Activated T-cell treated with anti-CD3 and anti-CD28 coated beads, Interleukin-2, amount 50 U/mL, for 24 hours (primary cell): Measurements from ENCODE around the gene RCVRN.

Experiments
- DNase-seq: peaks from one replicate; pipeline ENCODE4 v3.0.0-alpha.2; 2020
- H3K27ac Mint-ChIP-seq: 2 replicates; pipeline ENCODE4 v1.8.0; 2020; ENCODE audit warnings: mild to moderate bottlenecking, mixed read lengths
- H3K27me3 Mint-ChIP-seq: 2 replicates; pipeline ENCODE4 v1.8.0; 2020; ENCODE audit warnings: mixed read lengths
- H3K36me3 Mint-ChIP-seq: 2 replicates; pipeline ENCODE4 v1.8.0; 2020; ENCODE audit warnings: low read depth, mixed read lengths
- H3K4me1 Mint-ChIP-seq: 2 replicates; pipeline ENCODE4 v1.8.0; 2020; ENCODE audit warnings: low read depth, mixed read lengths
- H3K4me3 Mint-ChIP-seq: 2 replicates; pipeline ENCODE4 v1.8.0; 2020; ENCODE audit warnings: mild to moderate bottlenecking, moderate library complexity, mixed read lengths
- H3K9me3 Mint-ChIP-seq: 2 replicates; pipeline ENCODE4 v1.8.0; 2020; ENCODE audit warnings: mixed read lengths

RCVRN gene

GRCh38 chr17:9912121-9913099 is 7.3 kb upstream of the RCVRN start:
- no peaks in the 10 kb centered on the region for H3K36me3 Mint-ChIP-seq
- DNase-seq: no peak
- H3K27ac Mint-ChIP-seq: no peak overlapping the region
- no peaks in the 10 kb centered on the region for H3K27me3 Mint-ChIP-seq
- H3K9me3 Mint-ChIP-seq: no peaks in the 10 kb centered on the region
- no peak overlapping the region for H3K4me3 Mint-ChIP-seq
- no peaks in the 10 kb centered on the region for H3K4me1 Mint-ChIP-seq

DNA sequence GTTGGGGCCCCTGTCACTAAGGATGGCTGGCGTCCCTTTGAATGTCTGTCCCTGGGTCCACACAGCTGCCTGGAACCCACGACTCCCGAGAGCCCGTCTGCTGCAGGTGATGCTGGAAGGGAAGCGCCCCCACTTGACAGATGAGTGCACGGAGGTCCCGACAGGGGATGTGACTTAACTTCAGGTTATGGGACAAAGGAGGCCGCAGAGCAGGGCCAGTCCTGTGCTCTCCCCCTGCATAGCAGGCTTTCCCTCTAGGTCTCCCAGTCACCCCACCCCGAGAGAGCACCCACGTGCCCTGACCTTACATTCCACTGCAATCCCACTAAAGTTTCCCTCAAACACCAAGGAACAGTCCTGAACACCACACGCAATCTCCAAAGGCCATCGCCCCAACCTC is 6.0 kb upstream of the RCVRN start:
- H3K9me3 Mint-ChIP-seq: no peaks in the 10 kb centered on the region
- H3K36me3 Mint-ChIP-seq: no peaks in the 10 kb centered on the region
- H3K4me3 Mint-ChIP-seq: no peak overlapping the region
- no peaks in the 10 kb centered on the region for H3K27me3 Mint-ChIP-seq
- no peak for DNase-seq
- no peak overlapping the region for H3K27ac Mint-ChIP-seq
- no peaks in the 10 kb centered on the region for H3K4me1 Mint-ChIP-seq

DNA sequence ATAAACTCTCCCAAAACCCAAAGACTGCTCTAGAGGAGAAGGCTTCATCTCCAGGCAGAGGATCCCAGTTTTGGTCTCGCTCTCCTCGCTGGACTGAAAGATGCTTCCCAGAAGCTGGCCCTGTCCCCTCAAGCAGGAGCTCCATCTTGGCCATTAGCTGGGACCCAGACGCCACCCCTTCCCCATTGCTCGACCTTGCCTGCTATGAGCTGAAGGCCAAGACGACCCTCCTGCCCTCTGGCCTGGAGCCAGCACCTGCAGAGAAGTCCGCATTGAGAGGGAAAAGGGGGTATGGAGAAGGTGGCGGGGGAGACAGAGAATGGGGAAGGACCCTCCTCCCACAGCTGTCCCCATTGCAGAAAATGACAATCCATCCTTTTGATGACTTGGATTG is 3.6 kb upstream of the RCVRN start:
- Mint-ChIP-seq H3K9me3 (no peaks in the 10 kb centered on the region), H3K27ac (no peak overlapping the region), H3K27me3 (no peaks in the 10 kb centered on the region), H3K36me3 (no peaks in the 10 kb centered on the region), H3K4me1 (no peaks in the 10 kb centered on the region), H3K4me3 (no peak overlapping the region)
- DNase-seq: no peak

DNA sequence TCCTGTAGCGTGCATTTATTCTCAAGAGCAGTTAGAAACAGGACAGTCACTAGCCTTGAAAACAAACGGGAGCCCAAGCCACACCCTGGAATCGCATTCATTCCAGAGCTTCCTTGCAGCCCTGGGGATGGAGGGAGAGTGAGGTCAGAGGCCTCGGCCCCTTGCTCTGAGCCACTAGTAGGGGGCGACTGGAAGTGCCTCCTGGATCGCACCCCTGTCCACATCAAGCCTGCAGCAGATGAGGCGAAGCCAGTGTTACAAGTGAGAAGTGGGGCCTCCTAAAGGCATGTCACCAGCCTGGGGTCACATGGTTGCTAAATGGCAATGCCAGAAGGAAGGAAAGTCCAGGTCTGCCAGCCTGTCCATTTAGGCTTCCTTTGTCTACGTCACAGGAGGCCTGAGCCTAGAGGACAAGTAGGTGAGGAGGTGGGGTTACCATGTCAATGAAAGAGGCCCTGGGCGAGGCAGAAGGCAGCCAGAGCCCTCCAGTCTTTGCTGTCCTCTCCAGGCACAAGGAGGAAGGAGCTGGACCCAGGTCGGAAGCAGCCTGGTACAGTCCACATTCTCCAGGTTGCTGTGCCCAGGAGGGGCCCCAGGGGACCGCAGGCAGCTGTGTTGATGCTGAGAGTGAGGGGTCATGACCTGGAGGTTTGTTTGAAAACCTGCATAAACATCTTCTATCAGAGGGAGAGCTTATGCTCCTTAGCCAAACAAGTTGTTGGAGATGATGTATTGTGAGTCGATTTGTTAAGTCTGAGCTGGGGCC is 3.0 kb upstream of the RCVRN start:
- H3K4me3 Mint-ChIP-seq: no peak overlapping the region
- H3K27ac Mint-ChIP-seq: no peak overlapping the region
- H3K9me3 Mint-ChIP-seq: no peaks in the 10 kb centered on the region
- no peaks in the 10 kb centered on the region for H3K27me3 Mint-ChIP-seq
- no peak for DNase-seq
- no peaks in the 10 kb centered on the region for H3K4me1 Mint-ChIP-seq
- H3K36me3 Mint-ChIP-seq: no peaks in the 10 kb centered on the region

- Mint-ChIP-seq H3K4me1 (no peaks in the 10 kb centered on the region), H3K4me3 (no peak overlapping the region), H3K27me3 (no peaks in the 10 kb centered on the region), H3K36me3 (no peaks in the 10 kb centered on the region), H3K27ac (no peak overlapping the region), H3K9me3 (no peaks in the 10 kb centered on the region)
- no peak for DNase-seq
Observed at GRCh38 chr17:9907131-9907530, 2.1 kb upstream of the RCVRN start.

DNA sequence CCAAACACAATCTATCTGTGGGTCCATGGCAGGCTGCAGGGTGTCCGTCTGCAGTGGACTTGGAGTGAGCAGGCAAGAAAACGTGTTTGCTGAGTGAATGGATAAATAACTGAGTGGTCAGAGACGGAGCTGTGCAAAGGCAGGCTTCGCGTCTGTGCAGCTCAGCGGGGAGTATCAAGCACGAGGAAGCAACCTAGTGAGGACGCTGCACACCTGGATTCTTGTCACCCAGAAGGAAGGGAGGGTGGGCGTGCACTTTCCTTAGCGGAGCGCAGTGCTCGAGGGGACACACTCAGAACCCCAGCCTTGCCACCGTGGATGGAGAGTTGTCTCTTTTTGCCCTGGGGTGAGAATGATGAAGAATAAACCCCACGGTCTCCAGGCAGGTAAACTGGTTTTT is 1.5 kb upstream of the RCVRN start:
- H3K27me3 Mint-ChIP-seq: no peaks in the 10 kb centered on the region
- DNase-seq: no peak
- H3K9me3 Mint-ChIP-seq: no peaks in the 10 kb centered on the region
- no peaks in the 10 kb centered on the region for H3K4me1 Mint-ChIP-seq
- no peak overlapping the region for H3K4me3 Mint-ChIP-seq
- H3K27ac Mint-ChIP-seq: no peak overlapping the region
- H3K36me3 Mint-ChIP-seq: no peaks in the 10 kb centered on the region

DNA sequence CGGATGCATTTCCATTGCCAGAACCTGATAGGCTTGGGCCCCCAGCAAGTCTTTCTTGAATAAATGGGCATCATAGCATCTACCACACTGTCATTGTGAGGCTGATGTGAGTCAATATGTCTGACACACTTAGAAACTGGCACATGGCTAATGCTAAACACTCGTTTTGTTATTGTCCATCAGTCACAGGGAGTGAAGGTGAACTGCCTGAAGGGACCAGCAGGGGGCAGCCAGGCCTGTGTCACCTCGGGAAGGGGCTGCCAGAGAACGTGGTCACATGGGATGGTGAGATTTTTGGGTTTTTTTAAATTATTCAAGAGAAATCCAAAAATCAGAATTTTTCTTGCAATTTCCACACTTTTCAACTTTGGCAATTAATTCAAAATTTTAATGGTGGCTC is 831 bp upstream of the RCVRN start:
- no peaks in the 10 kb centered on the region for H3K36me3 Mint-ChIP-seq
- H3K4me1 Mint-ChIP-seq: no peaks in the 10 kb centered on the region
- no peak for DNase-seq
- peaks cover 3% of the 10 kb centered on the region for H3K27me3 Mint-ChIP-seq
- no peak overlapping the region for H3K27ac Mint-ChIP-seq
- no peak overlapping the region for H3K4me3 Mint-ChIP-seq
- no peaks in the 10 kb centered on the region for H3K9me3 Mint-ChIP-seq

DNA sequence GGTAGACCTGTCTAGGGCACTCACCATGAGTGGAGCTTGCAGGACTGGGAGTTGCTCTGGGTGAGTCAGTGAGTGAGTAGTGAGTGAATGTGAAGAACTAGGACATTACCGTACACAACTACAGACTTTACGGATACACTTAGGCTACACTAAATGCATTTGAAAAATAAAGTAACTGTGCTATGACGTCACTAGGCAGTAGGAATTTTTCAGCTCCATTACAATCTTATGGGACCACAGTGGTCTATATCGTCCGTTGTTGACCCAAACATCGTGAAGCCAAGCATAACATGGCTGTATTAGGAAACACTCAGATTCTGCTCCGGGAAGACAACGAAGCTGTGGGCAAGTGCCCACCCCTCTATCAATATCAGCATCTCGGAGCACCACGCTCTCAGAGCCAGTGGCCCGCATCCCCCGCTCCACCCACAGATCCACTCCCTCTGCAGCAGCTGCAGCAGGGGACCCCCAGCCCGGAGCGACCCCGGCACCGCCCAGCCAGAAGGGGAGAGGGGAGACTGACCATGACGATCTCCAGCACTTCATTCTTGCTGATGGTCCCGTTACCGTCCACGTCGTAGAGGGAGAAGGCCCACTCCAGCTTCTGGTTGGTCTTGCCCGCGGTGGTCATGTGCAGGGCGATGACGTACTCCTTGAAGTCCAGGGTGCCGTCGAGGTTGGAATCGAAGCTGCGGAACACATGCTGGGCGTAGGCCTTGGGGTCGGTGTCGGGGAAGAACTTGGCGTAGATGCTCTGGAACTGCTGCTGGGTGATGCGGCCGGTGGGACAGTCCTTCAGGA is 594 bp downstream of the RCVRN start:
- Mint-ChIP-seq H3K27ac (no peak overlapping the region), H3K4me3 (no peak overlapping the region), H3K9me3 (no peaks in the 10 kb centered on the region), H3K36me3 (no peaks in the 10 kb centered on the region), H3K27me3 (peaks cover 10% of the 10 kb centered on the region), H3K4me1 (no peaks in the 10 kb centered on the region)
- DNase-seq: no peak

GRCh38 chr17:9902120-9902519 is 3.0 kb downstream of the RCVRN start:
- peaks cover 22% of the 10 kb centered on the region for H3K27me3 Mint-ChIP-seq
- no peaks in the 10 kb centered on the region for H3K4me1 Mint-ChIP-seq
- no peaks in the 10 kb centered on the region for H3K9me3 Mint-ChIP-seq
- no peak overlapping the region for H3K27ac Mint-ChIP-seq
- H3K4me3 Mint-ChIP-seq: no peak overlapping the region
- H3K36me3 Mint-ChIP-seq: no peaks in the 10 kb centered on the region
- no peak for DNase-seq

GRCh38 chr17:9900784-9901183 is 4.3 kb downstream of the RCVRN start:
- no peaks in the 10 kb centered on the region for H3K9me3 Mint-ChIP-seq
- H3K4me3 Mint-ChIP-seq: no peak overlapping the region
- H3K27ac Mint-ChIP-seq: no peak overlapping the region
- H3K4me1 Mint-ChIP-seq: no peaks in the 10 kb centered on the region
- DNase-seq: no peak
- no peaks in the 10 kb centered on the region for H3K36me3 Mint-ChIP-seq
- H3K27me3 Mint-ChIP-seq: peaks cover 26% of the 10 kb centered on the region

DNA sequence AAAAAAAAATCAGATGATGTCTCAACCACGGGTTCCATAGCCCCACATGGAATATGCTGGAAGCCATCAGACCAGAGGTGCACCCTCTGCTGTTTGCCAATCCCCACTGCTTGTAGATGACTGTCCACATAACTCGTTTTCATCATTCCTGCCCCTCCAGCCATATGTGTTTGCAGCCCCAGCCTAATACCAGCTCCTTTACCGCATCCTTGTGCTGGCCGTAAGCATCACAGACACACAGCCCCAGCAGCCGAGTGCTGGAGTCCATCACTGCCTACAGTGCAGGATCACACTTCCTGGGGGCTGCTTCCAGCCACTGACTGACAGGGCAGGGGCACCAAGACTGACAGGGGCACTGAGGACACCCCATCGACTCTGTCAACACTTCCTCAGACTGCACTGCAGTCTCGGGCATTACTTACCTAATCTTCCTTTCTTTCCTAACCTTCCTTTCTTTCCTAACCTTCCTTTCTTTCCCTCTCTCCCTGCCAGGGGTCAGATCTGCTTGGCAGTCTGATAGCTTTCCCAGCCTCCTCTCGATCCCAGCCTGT is 5.0 kb downstream of the RCVRN start:
- Mint-ChIP-seq H3K9me3 (no peaks in the 10 kb centered on the region), H3K36me3 (no peaks in the 10 kb centered on the region), H3K27ac (no peak overlapping the region), H3K4me1 (no peaks in the 10 kb centered on the region), H3K27me3 (peaks cover 26% of the 10 kb centered on the region), H3K4me3 (no peak overlapping the region)
- no peak for DNase-seq

DNA sequence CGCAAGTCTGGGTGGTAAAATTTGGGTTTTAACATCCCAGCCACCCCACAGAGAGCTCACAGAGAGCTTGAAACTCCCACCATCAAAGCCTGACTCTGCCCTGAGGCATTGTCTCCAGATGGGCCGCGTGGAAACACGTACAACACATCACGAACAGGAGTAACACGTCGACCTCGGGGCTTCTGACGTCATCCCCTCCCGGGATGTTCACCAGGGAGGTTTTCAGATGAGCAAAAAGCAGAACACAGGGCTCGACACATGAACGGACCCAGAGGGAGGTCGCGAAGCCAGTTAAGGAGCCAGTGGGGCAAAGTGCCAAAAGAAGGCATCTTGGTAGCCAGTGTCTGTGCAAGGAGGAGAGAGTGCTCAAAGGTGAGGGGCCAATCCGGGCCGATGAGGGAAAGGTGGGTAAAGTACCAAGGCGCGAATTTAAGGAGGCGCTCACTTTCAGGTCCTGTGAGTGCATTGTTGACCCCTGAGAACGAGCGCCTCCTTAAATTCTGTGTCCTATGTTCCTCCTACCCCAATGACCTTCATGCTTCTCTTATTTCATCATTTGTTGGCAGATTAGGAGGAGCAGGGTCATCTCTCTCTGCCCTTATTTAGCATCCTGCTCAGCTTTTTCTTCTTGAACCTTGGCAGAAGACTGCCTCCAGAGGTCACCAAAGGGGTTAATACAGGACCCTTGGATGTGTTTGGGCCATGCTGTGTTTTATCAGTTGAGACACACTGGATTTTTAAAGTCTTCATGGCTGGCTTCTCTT is 5.6 kb downstream of the RCVRN start:
- H3K9me3 Mint-ChIP-seq: no peaks in the 10 kb centered on the region
- H3K36me3 Mint-ChIP-seq: no peaks in the 10 kb centered on the region
- no peak for DNase-seq
- no peaks in the 10 kb centered on the region for H3K4me1 Mint-ChIP-seq
- no peak overlapping the region for H3K4me3 Mint-ChIP-seq
- H3K27ac Mint-ChIP-seq: no peak overlapping the region
- peaks cover 33% of the 10 kb centered on the region for H3K27me3 Mint-ChIP-seq

DNA sequence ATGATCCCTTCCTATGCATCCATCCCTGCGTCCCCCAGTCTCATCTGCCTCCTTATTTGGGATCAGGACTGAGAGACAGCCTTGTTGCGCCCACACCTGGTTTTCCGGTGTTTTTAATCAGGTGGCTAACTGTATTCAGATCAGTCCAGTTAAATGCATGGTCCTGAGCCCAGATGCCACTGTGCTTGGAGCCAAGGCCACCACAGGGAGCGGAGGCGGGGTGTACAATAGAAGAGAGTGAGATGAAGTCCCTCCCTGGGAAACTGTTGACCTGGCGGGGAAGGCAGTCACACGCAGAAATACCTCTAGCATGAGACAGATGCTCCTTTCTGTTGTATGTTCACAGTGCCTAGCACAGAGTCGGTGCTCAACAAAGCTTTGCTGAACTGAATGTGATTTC is 6.3 kb downstream of the RCVRN start:
- no peak overlapping the region for H3K27ac Mint-ChIP-seq

More for the DNA sequence above, 6.3 kb downstream of the RCVRN start:
- Mint-ChIP-seq H3K27me3 (peaks cover 33% of the 10 kb centered on the region), H3K36me3 (no peaks in the 10 kb centered on the region), H3K9me3 (no peaks in the 10 kb centered on the region), H3K4me1 (no peaks in the 10 kb centered on the region), H3K4me3 (no peak overlapping the region)
- no peak for DNase-seq
